DMS 273 (cell line): ENCODE measurements around the gene CILP.
A peak's percentile ranks its signal among the peaks of the same experiment; 100 is the strongest.
"Not testable (repeated sequence)": the region's sequence is repeated elsewhere in the genome, so short reads cannot be mapped to it uniquely, and the experiment has no call there.

Experiments used
- DNase-seq: peaks from one replicate; lab custom pipeline; 2025; ENCODE audit not compliant: unreplicated experiment; lab: John Stamatoyannopoulos, UW

Gene CILP, protein sequence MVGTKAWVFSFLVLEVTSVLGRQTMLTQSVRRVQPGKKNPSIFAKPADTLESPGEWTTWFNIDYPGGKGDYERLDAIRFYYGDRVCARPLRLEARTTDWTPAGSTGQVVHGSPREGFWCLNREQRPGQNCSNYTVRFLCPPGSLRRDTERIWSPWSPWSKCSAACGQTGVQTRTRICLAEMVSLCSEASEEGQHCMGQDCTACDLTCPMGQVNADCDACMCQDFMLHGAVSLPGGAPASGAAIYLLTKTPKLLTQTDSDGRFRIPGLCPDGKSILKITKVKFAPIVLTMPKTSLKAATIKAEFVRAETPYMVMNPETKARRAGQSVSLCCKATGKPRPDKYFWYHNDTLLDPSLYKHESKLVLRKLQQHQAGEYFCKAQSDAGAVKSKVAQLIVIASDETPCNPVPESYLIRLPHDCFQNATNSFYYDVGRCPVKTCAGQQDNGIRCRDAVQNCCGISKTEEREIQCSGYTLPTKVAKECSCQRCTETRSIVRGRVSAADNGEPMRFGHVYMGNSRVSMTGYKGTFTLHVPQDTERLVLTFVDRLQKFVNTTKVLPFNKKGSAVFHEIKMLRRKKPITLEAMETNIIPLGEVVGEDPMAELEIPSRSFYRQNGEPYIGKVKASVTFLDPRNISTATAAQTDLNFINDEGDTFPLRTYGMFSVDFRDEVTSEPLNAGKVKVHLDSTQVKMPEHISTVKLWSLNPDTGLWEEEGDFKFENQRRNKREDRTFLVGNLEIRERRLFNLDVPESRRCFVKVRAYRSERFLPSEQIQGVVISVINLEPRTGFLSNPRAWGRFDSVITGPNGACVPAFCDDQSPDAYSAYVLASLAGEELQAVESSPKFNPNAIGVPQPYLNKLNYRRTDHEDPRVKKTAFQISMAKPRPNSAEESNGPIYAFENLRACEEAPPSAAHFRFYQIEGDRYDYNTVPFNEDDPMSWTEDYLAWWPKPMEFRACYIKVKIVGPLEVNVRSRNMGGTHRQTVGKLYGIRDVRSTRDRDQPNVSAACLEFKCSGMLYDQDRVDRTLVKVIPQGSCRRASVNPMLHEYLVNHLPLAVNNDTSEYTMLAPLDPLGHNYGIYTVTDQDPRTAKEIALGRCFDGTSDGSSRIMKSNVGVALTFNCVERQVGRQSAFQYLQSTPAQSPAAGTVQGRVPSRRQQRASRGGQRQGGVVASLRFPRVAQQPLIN

DNA sequence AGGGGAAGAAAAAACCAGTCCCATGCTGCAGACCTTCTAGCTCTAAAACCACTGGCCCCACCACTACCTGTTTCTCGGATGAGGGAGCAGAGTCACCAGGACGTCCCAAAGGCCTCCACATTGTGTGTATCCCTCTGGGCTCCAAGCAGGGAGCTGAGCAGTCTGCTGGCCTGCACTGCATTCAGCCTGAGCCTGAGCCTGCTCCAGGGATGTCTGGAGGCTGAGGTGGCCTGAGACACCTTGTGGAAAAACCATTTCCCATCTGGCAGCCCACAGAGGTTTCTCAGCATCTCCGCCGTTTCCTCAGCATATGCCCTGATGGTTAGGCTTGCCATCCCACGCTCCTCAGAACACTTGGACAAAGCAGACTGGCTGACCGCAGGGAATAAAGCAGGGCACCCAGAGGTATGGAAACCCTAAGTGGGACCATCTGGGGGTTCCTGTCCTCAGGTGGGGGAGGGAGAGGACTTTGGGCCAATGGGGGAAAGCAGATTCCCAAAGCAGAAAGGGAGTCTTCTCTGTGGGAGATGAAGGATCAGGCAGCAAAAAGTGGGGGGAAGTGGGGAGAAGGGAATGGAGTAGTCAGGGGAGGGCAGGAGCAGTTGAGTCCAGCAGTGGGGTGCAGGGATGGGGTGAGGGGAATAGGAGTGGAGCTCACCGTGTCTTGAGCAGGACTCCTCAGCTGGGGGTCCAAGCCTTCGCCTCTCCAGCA is at the start of gene CILP:
CILP (minus strand) TSS at position 704 of the 712 bp plus-strand sequence. CDS start 1,718 bp downstream, outside the sequence.
- peak; percentile 40 for DNase-seq

DNA sequence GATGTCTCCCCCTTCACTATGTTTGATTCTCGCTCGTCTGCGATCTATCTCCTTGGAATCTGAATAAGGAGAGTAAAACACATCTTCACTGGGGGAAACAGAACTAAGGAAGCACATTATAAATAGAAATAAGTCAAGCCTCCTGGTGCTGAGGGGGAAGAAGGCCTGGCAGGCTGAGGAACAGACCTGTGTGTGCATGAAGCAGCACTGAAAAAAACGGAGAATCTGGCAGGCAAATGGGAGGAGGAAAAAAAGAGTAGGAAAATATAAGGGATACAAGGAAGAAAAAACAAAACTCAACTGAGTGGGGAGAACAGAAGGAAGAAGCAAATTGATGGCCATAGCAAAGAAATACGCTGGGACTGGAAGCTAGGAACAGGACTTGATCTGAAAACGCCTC is 49.7 kb upstream of the CILP start:
- no peak for DNase-seq

DNA sequence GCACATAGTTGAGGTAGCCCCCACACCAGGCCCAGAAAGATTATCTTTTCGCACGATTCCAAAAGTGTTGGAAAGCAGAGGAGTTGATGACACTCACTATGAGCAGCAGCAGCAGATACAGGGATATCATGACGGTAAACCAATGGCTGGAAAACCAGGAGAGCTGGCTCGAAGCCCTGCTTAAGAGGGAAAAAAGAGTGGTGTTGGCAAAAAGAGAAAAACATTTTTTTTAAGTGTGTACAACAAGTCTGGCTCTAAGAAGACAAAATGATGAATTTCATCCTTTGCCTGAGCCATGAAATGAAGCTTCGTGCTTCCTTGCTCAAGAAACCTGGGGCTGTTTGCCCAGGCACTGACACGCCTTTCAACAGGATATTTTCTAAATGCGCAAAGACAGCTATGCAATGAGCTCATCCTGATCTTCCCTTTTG is 48.1 kb upstream of the CILP start:
- DNase-seq, result peak; percentile 18

DNA sequence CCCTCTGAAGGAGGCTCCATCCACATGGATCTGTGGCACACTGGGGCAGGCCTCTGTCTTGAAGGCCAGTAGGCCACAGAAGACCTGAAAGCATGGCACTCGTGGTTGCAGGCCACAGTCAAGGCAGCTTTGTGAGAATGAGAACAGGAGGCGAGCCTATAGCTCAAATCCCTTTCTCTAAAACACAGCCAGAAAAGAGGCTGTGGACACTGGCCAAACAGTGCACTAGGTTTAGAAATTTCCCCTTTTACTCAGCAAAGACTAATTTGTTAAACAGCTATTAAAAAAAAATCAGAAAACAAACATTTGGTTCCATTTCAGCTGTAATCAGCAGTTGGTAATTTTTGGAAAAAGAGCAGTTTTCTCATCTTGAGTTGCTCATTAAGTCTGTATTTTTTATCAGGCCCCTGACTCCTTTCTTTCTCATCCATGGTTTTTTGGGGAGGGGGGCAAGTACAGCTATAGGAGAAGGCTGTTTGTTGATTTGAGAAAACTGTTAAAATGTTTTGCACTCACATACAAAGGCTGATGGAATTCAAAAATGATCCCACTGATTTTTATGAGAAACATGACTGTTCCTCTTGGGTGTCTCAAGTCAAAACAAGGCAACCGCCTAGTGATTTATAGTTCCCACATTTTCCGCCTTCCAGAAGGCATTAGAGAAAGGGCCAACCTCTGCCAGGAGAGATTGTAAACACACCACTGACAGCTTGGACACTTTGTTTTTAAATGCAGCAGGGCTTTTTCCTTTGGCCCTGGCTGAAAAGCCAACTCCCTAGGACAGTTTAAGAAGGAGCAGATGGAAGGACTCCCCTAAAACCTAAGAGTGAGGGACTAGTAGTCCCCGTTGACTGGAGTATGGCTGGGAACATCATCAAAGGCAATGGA is 47.3 kb upstream of the CILP start:
- DNase-seq, result peak; percentile 66

DNA sequence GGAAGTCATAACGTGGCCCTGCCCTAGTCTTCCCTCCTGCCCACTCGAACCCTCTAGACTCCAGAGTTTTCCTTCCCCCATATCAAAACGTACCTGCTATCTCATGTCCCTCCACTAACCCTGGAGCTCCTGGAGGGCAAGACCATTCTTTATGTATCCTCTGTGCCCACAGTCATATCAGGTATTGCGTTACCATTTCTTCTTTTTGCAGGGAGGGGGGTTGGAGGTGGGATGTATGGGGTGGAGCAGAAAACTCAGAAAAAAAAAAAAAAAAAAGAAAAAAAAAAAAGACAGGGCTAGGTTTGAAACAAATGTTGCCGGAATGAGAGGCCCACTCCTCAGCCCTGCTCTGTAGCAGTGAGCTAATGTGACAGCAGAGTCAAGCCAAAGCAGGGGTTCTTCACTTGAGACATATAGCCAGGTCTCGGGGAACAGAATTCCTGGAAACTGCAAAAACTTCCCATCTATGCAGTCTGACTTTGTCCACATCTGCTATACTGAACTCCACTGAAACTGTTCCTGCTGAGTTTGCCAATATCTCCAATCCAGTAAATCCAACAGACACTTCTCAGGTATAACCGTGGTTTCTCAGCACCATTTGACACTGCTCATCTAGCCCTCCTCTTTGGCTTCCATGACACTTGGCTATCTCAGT is 44.3 kb upstream of the CILP start:
- DNase-seq, result no peak

DNA sequence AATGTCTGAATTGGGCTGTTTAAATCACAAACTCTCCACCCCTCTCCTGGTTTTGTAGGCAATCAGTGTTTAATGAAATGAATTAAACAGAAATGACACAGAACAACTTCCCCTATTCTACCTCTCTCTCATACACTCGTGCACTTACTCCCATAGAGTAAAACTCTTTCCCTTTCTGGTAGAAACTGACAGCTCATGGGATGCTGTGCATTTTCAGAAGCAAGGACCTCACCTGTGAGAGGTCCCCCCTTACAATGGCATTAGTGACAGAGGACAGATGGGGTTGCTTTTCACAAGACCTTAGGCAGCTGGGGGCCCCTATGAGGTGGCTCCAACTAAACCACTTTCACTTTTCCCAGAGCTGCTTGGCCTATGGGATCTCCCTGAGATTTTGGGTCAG is 43.5 kb upstream of the CILP start:
- peak; percentile 14 for DNase-seq

DNA sequence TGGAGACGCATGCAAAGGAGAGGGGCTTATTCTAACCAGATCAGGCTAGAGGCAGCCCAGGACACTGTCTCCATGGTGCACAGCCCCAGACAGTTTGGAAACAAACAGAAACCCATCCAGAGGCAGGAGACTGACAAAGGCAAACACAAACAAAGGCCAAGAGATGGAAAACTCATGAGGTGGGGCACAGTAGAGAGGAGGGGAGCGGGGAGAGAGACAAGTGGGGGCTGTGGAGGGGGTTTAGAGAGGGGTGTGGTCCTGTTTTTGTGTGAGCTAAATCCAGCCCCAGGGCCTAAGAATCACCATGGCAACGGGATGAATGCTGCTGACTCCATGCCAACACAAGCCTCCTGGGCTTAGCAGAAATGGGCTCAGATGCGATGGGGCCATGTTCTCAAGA is 43.1 kb upstream of the CILP start:
- peak; percentile 11 for DNase-seq

DNA sequence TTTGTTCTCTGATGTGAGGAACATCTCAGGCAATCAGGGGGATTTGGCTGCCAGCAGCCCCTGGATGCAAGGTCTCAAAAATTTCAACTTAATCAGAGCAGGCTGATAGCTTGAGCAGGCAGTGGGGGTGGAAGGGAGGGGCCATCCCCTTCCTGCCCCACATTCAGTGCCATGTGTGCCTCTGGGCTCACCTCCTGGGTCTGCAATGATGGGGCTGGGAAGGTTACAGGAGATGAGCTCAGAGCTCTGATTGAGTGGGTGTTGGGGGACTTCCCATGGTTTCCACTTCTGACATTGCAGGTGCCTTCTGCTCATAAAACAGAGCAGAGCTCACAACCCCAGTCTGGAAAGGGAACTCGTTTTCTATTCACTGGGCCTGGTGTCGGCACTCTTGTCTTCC is 38.4 kb upstream of the CILP start:
- no peak for DNase-seq

DNA sequence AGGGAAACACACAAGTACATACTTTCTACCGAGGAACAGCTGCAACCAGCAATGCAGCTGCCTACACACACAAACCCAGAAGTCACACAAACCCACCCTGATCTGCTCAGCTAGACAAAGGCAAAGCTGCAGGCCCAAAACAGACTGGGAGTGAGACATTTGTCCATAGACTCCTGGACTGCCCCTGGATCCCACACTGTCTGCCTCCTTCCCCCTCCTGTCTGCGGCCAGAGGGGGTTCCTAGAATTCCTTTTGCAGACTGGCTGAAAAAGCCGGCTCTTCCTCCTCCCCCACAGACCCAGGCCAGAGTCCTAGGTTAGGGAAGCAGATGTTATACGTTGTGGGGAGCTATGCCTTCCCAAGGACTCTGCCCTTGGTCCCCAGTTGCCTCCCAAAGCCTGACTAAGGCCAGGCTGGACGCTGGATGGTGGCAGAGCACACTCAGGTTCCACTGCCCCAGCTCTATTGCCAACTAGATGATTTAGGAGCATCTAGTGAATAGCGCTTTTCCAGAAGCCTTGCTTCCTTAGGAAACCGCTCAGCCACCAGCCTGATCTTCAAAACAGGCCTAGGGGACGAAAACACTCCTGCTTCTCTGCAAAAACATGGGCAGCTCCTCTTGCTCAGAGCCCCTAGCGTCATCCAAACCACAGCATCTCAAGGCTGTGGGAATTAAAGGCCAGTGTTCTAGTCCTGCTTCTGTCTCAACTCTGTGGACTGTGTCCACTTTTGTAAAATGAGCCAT is 37.4 kb upstream of the CILP start:
- peak; percentile 5 for DNase-seq

DNA sequence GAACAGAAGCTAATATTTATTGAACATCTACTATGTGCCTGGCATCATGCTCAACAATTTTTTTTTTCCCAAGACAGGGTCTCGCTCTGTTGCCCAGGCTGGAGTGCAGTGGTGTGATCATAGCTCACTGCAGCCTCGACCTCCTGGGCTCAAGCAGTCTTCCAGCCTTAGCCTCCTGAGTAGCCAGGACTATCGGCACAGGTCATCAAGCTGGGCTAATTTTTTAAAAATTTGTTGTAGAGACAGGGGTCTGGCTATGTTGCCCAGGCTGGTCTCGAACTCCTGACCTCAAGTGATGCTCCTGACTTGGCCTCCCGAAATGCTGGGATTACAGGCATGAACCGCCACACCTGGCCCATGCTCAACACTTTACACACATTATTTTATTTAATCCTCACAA is 35.7 kb upstream of the CILP start:
- no peak for DNase-seq

DNA sequence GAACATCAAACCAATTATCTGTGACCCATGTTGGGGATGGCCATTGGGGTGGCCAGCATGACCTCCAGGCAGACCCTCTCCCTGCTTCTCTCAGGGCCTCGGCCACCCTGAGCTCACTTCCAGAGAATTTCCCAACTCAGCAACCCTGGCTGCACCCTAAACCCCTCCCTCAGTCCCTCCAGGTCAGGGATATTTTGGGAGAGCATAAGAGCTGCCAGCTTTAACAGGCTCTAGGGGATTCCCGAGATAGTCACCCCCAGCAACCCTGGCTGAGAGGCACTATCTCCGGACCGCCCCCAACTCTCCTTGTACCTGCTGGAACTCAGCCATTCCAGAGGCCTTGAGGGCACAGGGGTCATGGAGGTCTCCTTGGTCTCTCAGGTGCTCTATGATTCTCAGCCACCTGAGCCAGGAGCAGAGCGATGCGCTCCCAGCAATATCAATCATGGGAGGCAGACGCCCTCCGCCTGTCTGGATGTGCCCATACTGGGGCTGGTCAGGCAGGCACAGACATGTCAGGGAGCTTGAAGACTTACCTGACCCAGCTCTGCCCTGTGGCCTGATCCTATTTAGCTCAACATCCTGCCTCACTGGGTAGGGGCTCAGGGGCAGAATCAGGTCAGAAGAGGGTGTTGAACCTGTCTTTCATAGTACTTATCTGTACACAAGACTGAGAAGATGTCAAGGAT is 34.9 kb upstream of the CILP start:
- no peak for DNase-seq

DNA sequence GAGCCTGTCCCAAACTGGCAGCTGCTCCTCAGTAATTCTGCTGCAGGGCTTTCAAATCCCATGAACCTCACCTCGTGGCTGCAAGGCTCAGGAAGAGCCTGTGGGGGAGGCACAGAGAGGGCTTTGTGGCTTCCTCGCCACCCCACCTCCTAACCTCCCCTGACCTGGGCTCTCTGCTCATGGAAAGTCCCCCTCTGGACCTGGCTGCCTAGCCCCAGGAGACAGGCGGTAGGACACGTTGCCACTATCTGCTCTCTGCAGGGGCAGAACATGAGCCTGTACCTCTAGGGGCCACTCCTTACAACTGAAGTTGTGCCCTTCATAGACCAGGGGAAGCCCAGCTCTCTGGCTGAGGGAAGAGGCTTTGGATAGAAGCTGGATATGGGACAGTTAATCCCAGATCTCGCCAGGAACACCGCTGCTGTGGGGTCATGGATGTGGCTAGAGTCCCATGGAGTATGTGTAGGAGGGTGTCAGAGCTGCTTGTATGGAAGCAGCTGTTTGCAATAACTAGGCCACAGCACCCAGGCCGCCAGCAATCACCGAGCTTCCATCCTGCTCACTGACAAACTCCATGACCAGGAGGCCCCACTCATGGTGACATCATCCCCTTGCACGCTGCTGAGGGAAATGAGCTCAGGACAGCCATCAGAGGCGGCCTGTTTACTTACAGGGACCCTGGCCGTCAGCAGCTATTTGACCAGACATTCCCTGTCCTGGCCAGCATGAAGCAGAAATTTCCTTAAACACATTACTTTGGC is 34.0 kb upstream of the CILP start:
- no peak for DNase-seq

DNA sequence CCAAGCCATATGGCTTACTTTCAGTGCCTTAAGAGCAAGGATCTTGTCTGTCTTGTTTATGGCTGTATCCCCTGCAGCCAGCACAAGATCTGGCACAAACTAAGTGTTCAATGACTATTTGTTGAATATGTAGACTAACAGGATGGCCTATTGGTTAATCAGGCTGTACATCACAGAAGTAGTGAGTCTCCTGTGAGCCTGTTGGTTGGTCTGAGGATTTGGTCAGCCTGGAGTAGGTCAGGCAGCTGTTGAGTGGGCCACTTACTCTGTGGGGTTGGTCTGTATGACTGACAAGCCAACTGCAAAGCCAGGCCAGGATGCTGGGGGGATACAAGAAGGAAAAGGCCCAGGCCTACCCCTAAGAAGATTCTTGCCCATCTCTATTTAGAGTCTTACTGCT is 33.4 kb upstream of the CILP start:
- DNase-seq, result no peak

DNA sequence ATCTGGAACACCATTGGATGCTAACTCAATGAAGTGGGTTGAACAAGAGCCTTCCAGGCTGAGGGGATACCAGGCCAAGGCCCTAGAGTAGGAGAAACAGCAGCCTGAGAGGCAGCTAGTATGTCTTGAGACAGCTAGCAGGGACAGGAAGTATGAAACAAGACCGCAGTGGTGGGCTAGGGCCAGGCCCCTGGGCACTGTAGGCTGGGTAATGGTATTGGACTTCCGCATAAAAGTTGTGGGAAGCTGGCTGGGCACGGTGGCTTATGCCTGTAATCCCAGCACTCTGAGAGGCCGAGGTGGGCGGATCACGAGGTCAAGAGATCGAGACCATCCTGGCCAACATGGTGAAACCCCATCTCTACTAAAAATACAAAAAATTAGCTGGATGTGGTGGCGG is 25.2 kb upstream of the CILP start:
- DNase-seq, result not testable (repeated sequence)

DNA sequence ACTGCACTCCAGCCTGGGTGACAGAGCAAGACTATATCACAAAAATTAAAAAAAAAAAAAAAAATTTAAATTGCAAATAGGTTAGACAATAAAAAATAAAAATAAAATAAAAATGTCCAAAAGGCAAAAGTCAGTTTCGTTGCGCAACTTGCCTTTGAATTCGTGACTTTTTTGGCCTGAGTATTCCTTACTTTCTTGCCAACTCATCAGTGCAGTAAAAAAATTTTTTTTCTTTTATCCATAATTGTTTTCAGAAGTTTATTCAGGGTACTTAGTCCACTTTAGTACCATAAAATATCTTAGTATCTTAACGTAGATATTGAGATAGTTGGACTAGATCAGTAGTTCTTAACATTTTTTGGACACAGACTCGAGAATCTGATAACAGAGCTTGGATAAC is 22.4 kb upstream of the CILP start:
- DNase-seq, result no peak

DNA sequence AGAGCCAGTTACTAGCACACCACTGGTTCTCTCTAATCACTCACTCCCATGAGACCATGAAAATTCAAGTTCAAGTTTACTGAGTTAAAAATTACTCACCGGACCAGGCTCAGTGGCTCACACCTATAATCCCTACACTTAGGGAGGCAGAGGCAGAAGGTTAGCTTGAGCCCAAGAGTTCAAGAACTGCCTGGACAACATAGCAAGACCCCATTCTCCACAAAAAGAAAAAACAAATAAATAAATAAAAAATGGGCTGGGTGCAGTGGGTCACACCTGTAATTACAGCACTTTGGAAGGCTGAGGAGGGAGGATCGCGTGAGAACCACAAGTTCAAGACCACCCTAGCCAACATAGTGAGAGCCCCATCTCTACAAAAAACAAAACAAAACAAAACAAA is 21.2 kb upstream of the CILP start:
- no peak for DNase-seq

DNA sequence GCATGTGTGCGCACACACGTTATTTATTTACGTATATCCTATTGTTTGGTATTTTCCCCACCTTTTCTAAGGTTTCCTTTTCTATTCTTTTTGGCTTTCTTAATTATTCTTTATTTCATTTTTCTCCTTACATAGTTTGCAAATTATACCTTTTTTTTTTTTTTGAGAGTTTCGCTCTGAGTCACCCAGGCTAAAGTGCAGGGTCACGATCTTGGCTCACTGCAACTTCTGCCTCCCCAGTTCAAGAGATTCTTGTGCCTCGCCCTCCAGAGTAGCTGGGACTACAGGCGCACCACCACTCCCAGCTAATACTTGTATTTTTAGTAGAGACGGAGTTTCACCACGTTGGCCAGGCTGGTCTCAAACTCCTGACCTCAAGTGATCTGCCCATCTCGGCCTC is 20.0 kb upstream of the CILP start:
- no peak for DNase-seq
